Spinal cord (tissue), 10 donors: ENCODE data around the gene RIPOR3. TPM values are rescaled to one million over a fixed set of nuclear protein-coding genes. Genes with fewer than 3 reads are reported as not detected.

ENCODE experiments used
- DNase-seq, 6 donors: peaks; one replicate each; pipeline versions ENCODE4 v3.0.0 to v3.0.0-alpha.2; 2013 to 2015; ENCODE audit warnings: low spot score in 6 of 6, low read depth in 4 of 6
- H3K27ac ChIP-seq: one replicate; pipeline ENCODE4 v1.5.1; 2013; ENCODE audit warnings: low read depth, low read length, control low read depth
- H3K27me3 ChIP-seq: one replicate; pipeline ENCODE4 v1.6.1; 2013; ENCODE audit warnings: low read length; ENCODE audit not compliant: control insufficient read depth, insufficient read depth
- H3K36me3 ChIP-seq: one replicate; pipeline ENCODE4 v1.6.1; 2013; ENCODE audit warnings: low read length; ENCODE audit not compliant: control insufficient read depth, insufficient read depth
- H3K4me1 ChIP-seq: one replicate; pipeline ENCODE4 v1.6.1; 2013; ENCODE audit warnings: low read length; ENCODE audit not compliant: control insufficient read depth, insufficient read depth
- H3K4me3 ChIP-seq: one replicate; pipeline ENCODE4 v1.5.1; 2013; ENCODE audit warnings: low read depth, low read length, control low read depth
- H3K9me3 ChIP-seq: one replicate; pipeline ENCODE4 v1.6.1; 2013; ENCODE audit warnings: low read length; ENCODE audit not compliant: control insufficient read depth, insufficient read depth
- WGBS: methylation state at CpG from one replicate; pipeline ENCODE4 v1.1.5; 2013; ENCODE audit warnings: missing lambda C conversion rate; ENCODE audit not compliant: insufficient coverage; 5-methylcytosine and 5-hydroxymethylcytosine counted together
- polyA plus RNA-seq, 2 donors: library from polyadenylated mRNA; unstranded; fragments of 120-200 nt; gene quantifications; one replicate each; pipeline ENCODE4 v1.2.1, GENCODE V29; 2013; ENCODE audit not compliant: insufficient read length in 2 of 2
- total RNA-seq, 2 donors: library from RNA; depleted of rRNA in 1 of 2; stranded (reverse); fragments of 120-200 nt in 1 of 2; fragments of >200 nt in 1 of 2; gene quantifications; one replicate each; pipeline versions ENCODE4 v1.2.3 to v1.2.4, GENCODE V29; 2013 to 2014
- donor health status: healthy.

The RIPOR3 gene
- total and polyA plus RNA-seq, 4 donors, result 2.7 to 9.3 (median 7.0) TPM

DNA sequence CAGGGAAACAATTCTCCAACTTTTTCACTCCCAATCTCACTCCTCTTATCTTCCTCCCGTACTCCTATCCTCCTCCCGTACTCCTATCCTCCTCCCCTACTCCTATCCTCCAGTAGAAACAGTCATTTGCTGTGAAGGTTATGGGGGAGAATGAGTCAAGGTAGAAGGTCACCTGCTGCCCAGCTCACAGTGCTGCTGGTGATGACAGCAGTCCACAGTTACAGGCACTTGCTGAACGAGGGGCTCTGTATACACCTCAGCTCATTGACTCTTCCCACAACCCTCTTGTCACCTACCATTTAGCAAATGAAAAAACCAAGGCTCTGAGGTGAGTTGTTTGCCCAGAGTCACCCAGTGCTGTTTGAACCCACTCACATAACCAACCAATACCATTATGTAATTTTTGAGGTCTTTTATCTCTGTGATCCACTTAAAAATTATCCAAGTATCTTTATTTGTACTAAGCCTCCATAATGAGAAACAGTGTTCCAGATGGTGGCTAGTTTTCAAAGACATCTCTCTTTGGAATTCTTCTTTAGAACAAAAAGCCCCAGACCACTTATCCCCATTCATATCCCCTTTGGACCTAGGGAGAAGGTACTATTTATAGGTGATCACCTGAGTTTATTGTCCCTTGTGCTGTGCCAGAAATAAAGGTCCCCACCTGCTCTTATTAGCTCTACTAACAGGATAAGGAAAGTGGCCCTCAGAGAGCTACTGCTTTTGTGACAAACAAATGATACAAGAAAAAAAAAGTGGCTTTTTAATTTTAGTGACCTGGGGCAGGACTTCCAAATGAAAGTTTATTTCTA, 128.0 kb downstream of the RIPOR3 start:
- no peak overlapping the region for H3K4me3 ChIP-seq
- DNase-seq, result no peak
- no peaks in the 10 kb centered on the region for H3K27me3 ChIP-seq
- H3K36me3 ChIP-seq, result peaks cover 17% of the 10 kb centered on the region
- no peak overlapping the region for H3K27ac ChIP-seq
- H3K9me3 ChIP-seq, result no peaks in the 10 kb centered on the region
- 89% methylated on average over 1 of the region's 3 CpGs for WGBS
- peaks cover 8% of the 10 kb centered on the region for H3K4me1 ChIP-seq

DNA sequence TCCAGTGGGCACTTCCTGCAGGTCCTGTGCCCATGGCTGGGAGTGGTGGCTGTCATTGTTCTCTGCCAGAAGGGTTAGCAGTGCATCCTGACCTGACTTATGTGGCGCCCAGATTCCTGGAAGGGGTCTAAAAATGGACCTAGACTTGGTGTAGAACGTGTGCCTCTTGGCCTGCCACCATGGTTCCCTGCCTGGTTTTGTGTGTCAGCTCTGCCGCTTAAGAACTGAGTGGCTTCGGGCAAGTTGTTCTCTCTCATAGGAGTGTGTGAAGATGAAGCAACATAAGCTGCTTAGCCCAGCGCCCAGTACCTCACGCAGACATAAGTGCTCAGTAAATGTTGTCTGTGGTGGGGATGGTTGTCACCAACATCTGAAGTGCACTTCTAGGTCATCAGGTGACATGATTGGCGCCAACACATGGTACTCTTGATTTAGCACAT, 129.1 kb downstream of the RIPOR3 start:
- H3K4me3 ChIP-seq, result no peak overlapping the region
- DNase-seq, result no peak
- H3K27me3 ChIP-seq, result no peaks in the 10 kb centered on the region
- H3K4me1 ChIP-seq, result peaks cover 8% of the 10 kb centered on the region
- H3K36me3 ChIP-seq, result peaks cover 12% of the 10 kb centered on the region
- whole genome bisulfite sequencing, result 91% methylated on average over 6 of the region's 7 CpGs
- no peak overlapping the region for H3K27ac ChIP-seq
- H3K9me3 ChIP-seq, result no peaks in the 10 kb centered on the region

DNA sequence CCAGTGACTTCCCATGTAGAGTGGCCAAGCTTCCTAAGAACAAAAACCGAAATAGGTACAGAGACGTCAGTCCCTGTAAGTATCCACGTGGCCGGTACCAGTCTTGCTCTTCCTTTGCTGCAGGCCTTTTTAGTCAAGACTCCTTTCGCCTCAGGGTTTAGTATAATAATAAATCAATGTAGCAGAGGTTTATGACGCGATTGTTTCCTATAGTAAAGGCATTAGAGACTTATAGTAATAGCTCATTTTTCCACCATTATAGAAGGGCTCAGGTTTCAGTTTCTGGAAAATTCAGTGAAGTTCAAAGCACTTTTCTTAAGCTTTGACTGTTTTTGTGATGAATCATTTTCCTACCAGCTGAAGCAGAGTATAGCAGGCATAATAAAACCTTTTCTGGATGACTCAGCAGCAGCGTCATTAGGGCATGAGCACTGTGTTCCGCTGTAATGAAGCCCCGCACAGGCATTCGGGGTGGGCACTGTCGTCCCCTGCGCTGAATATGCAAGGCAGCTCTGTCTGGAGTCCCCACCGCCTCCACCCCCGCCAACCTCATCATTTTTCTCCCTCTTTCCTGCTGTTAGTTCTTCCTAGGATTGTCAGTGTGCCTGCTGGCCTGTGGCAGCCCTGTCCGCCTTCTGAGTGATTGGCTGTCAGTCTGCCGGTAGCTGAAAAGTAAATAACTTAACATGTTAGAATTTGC, 129.8 kb downstream of the RIPOR3 start:
- Histone ChIP-seq H3K27me3 (no peaks in the 10 kb centered on the region), H3K9me3 (no peaks in the 10 kb centered on the region), H3K36me3 (peaks cover 12% of the 10 kb centered on the region), H3K4me3 (no peak overlapping the region), H3K4me1 (peaks cover 8% of the 10 kb centered on the region), H3K27ac (no peak overlapping the region)
- WGBS, result 56% methylated on average over 11 of the region's 17 CpGs
- DNase-seq, result peak in 2 of 6 donors; percentile 29 to 55

DNA sequence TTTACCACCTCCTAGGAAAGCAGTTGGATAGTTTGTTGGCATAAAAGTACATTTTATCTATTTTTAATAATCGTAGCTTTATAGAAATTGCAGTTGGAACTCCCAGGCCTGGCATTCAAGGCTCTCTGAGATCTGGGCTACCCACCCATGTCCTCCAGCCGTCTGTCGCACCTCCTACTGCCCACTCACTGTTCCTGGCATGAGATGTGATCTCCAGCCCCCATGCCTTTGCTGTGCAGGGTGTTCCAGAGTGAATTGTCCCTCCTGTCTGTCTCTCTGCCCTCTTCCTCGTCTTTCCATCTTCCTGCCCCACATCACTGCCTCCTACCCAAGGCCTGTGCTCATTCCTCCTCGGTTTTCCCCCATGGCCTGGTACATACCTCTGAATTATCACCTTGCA, 130.5 kb downstream of the RIPOR3 start:
- Histone ChIP-seq H3K27me3 (no peaks in the 10 kb centered on the region), H3K4me1 (peaks cover 8% of the 10 kb centered on the region), H3K27ac (no peak overlapping the region), H3K9me3 (no peaks in the 10 kb centered on the region), H3K36me3 (peaks cover 12% of the 10 kb centered on the region), H3K4me3 (no peak overlapping the region)
- no peak for DNase-seq
- 88% methylated on average over 5 of the region's 5 CpGs for WGBS

DNA sequence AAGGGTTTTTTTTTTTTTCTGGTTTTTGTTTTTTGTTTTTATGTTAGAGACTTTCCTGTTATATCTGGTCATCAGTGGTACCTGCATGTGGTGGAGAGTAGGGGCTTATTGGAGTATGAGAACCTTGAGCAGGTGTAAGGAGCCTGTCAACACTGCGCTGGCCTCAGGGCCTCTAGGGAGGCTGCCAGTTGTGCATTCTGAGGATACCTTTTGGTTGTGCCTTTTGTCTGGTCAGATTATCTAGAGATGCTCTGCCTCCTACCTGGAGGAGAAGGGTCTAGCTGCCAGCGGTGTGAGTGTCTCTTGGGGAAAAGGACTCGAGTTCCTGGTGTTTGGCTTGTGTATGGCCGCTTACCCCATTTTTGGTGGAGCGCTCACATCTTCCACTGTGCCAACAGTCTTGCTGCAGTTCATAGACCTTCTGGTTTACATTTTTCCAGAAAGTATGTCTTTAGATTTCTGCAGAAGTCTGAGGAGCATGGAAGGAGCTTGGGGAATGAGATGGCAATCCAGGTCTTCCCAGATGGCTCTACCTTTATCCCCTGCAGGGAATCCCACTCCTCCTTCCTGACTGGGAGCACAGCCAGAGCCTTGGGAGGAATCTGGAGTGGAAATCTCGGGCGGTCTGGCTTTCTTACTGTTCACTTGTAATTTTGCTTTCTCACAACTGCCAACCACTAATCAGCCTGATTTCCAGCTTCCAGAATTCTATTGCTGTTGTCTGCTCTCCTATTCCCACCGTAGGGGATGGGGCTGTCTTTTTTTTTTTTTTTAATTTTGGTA, 131.3 kb downstream of the RIPOR3 start:
- WGBS, result 93% methylated on average over 3 of the region's 8 CpGs
- peaks cover 8% of the 10 kb centered on the region for H3K4me1 ChIP-seq
- no peaks in the 10 kb centered on the region for H3K27me3 ChIP-seq
- H3K36me3 ChIP-seq, result peaks cover 12% of the 10 kb centered on the region
- no peak overlapping the region for H3K4me3 ChIP-seq
- H3K9me3 ChIP-seq, result peaks cover 1% of the 10 kb centered on the region
- no peak overlapping the region for H3K27ac ChIP-seq
- DNase-seq, result peak in 1 of 6 donors; percentile 47

DNA sequence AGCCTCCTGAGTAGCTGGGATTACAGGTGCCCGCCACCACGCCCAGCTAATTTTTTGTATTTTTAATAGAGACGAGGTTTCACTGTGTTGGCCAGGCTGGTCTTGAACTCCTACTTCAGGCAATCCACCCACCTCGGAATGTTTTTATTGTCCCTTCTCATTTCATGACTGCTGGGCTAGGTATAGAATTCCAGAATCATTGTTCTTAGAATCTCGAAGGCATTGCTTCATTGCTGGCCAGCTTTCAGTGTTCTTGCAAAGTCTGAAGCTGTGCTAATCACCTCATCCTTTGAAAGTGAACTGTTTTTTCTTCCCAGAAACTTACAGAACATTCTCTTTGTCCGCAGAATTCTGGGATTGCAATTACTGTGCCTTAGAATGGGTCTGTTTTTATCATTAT, 132.2 kb downstream of the RIPOR3 start:
- Histone ChIP-seq H3K27me3 (no peaks in the 10 kb centered on the region), H3K36me3 (peaks cover 12% of the 10 kb centered on the region), H3K9me3 (peaks cover 1% of the 10 kb centered on the region), H3K4me1 (peaks cover 8% of the 10 kb centered on the region), H3K27ac (no peak overlapping the region), H3K4me3 (no peak overlapping the region)
- no peak for DNase-seq
- 87% methylated on average over 2 of the region's 6 CpGs for WGBS

DNA sequence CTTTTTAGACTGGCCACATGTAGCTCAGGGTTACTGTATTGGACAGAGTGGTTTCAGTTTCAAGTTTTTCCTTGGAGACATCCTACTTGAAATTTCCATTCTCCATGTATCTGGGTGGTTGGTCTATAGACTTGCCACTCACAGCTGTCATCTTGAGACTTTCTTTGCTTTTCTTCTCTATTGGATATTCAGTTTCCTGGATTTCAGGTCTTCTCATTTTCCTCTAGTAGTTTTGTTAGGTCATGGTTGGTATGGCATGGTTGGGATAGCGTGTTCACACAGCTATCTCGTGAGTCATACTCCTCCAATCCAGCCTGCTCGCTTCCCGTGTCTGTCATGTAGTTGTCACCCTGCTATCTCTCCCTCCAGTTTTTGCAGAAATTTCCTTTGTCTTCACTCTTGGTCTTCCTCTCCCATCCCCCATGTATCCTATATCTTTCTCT, 132.8 kb downstream of the RIPOR3 start:
- H3K4me1 ChIP-seq, result peaks cover 8% of the 10 kb centered on the region
- no peak for DNase-seq
- H3K4me3 ChIP-seq, result no peak overlapping the region
- peaks cover 12% of the 10 kb centered on the region for H3K36me3 ChIP-seq
- H3K9me3 ChIP-seq, result peaks cover 2% of the 10 kb centered on the region
- 83% methylated on average over 2 of the region's 4 CpGs for WGBS
- H3K27ac ChIP-seq, result no peak overlapping the region
- no peaks in the 10 kb centered on the region for H3K27me3 ChIP-seq

DNA sequence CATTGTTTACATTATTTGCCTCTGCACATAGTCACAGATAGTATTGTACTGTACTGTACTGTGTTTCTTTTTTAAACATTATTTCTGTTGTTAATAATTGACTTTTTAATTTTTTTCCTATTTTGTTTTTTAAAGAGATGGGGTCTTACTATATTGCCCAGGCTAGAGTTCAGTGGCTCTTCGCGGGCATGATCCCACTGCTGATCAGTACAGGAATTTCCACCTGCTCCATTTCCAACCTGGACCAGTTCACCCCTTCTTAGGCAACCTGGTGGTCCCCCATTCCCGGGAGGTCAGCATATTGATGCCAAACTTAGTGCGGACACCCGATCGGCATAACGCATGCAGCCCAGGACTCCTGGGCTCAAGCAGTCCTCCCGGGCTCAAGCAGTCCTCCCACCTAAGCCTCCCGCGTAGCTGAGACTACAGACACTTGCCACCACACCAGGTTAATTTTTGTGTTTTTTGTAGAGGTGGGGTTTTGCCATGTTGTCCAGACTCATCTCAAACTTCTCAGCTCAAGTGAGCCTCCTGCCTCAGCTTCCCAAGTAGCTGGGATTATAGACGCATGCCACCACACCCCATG, 133.7 kb downstream of the RIPOR3 start:
- Histone ChIP-seq H3K27ac (no peak overlapping the region), H3K9me3 (peaks cover 2% of the 10 kb centered on the region), H3K36me3 (peaks cover 11% of the 10 kb centered on the region), H3K4me3 (no peak overlapping the region), H3K4me1 (peaks cover 8% of the 10 kb centered on the region), H3K27me3 (no peaks in the 10 kb centered on the region)
- WGBS, result 97% methylated on average over 6 of the region's 11 CpGs
- no peak for DNase-seq

DNA sequence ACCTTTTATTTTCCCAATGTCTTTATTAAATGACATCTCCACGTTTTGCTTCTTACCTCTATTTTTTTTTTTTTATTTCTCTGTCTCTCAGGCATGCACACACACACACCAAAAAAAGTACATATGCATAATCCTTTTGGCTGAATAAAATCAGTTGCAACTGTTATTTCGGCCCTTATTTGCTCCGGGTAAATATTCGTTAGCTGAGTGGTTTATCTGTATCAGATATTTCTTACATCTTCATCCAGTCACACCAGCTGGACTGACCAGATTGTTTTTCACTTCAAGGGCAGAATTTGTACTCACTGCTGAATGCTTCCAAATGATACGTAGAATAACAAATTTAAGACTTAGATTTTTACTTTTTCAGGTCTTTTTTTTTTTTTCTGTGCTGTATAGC, 135.7 kb downstream of the RIPOR3 start:
- H3K4me1 ChIP-seq, result no peaks in the 10 kb centered on the region
- H3K27me3 ChIP-seq, result no peaks in the 10 kb centered on the region
- H3K9me3 ChIP-seq, result peaks cover 2% of the 10 kb centered on the region
- WGBS, result 96% methylated on average over 4 of the region's 5 CpGs
- no peak for DNase-seq
- H3K36me3 ChIP-seq, result no peaks in the 10 kb centered on the region
- H3K4me3 ChIP-seq, result no peak overlapping the region
- no peak overlapping the region for H3K27ac ChIP-seq
